Cardiac fibroblast (primary cell): ENCODE results near the gene PHPT1.
A peak's percentile ranks its signal among the peaks of the same experiment; 100 is the strongest.

Source experiments
- DNase-seq, 2 donors: peaks; one replicate each; pipeline versions ENCODE4 v3.0.0 to v3.0.0-alpha.2; 2010; ENCODE audit warnings: low read depth in 2 of 2
- H3K4me3 ChIP-seq, 2 donors: replicated peaks in 1 of 2; 1 replicate in 1 of 2; 2 replicates in 1 of 2; pipeline ENCODE4 v1.5.1; 2011; ENCODE audit warnings: low read depth in 2 of 2, low read length in 2 of 2, mild to moderate bottlenecking in 2 of 2, moderate library complexity in 1 of 2
- TF ChIP-seq, protein P1 (sequence below): IDR thresholded peaks from one replicate; pipeline ENCODE4 v1.5.1; 2011; ENCODE audit warnings: low read depth, mild to moderate bottlenecking, low read length, inconsistent platforms

The PHPT1 gene

DNA sequence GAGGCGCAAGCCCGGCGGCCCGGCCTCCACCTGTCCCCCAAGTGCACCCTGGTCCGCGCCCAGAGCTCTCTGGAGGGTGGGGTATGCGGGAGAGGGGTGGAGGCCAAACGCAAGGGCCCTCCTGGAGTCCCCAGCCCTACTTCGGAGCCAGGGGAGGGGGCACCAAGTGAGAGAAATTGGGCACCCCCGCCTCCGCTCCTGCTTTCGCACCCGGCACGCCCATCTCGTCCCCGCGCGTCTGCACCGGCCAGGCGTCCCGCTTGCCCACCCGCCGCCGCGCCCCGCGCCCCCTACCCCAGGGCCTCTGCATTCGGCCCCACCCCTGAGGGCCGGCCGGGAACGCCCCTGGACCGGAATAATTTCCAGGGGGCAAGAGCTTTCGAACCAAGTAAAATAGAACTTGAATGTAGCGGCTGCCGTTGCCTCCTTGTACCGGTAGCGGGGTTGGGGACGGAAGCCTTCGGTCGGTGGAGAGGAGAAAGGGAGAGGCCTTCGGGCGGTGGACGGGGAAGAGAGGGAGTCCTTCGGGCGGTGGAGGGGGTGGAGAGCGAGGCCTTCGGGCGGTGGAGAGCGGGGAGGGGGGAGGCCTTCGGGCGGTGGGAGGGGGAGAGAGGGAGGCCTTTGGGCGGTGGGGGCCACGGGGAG lies 694 bp upstream of the PHPT1 start:
- no peak for DNase-seq
- TF ChIP-seq, protein P1, sequence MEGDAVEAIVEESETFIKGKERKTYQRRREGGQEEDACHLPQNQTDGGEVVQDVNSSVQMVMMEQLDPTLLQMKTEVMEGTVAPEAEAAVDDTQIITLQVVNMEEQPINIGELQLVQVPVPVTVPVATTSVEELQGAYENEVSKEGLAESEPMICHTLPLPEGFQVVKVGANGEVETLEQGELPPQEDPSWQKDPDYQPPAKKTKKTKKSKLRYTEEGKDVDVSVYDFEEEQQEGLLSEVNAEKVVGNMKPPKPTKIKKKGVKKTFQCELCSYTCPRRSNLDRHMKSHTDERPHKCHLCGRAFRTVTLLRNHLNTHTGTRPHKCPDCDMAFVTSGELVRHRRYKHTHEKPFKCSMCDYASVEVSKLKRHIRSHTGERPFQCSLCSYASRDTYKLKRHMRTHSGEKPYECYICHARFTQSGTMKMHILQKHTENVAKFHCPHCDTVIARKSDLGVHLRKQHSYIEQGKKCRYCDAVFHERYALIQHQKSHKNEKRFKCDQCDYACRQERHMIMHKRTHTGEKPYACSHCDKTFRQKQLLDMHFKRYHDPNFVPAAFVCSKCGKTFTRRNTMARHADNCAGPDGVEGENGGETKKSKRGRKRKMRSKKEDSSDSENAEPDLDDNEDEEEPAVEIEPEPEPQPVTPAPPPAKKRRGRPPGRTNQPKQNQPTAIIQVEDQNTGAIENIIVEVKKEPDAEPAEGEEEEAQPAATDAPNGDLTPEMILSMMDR = no peak
- peak overlapping the region; percentile 76 to 84 for H3K4me3 ChIP-seq

DNA sequence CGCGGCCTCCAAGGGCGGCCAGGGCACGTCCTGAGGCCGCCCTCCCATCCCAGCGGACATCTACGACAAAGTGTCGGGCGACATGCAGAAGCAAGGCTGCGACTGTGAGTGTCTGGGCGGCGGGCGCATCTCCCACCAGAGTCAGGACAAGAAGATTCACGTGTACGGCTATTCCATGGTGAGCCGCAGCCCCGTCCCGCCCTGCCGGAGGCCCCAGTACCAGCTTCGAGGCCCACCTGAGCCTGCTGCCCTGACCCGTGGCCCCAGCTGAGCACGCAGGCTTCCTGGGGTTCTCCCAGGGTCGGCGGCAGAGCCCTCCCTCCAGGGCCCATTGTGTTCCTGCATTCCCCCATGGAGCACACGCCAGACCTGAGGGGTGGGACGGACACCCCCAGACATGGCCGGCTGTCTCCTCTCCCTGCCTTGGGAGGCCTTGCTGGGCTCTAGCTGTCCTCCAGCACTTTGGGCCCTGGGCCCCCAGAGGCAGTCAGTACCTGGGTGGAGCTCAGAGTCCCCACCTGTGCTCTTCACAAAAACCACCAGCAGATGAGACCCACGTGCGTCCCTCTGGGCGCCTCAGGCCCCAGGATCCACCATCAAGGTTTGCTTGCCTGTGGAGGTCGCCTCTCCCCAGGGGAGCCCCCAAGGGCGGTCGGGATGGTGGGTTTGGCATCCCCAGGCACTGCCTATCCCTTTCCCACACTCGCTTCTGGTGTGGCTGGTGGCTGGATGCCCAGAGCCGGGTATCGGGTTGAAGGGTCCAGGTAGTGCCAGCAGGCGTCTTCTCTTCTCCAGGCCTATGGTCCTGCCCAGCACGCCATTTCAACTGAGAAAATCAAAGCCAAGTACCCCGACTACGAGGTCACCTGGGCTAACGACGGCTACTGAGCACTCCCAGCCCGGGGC lies 1.0 kb downstream of the PHPT1 start:
- TF ChIP-seq, protein P1 = no peak
- no peak for DNase-seq
- H3K4me3 ChIP-seq = peak overlapping the region; percentile 76 to 84

DNA sequence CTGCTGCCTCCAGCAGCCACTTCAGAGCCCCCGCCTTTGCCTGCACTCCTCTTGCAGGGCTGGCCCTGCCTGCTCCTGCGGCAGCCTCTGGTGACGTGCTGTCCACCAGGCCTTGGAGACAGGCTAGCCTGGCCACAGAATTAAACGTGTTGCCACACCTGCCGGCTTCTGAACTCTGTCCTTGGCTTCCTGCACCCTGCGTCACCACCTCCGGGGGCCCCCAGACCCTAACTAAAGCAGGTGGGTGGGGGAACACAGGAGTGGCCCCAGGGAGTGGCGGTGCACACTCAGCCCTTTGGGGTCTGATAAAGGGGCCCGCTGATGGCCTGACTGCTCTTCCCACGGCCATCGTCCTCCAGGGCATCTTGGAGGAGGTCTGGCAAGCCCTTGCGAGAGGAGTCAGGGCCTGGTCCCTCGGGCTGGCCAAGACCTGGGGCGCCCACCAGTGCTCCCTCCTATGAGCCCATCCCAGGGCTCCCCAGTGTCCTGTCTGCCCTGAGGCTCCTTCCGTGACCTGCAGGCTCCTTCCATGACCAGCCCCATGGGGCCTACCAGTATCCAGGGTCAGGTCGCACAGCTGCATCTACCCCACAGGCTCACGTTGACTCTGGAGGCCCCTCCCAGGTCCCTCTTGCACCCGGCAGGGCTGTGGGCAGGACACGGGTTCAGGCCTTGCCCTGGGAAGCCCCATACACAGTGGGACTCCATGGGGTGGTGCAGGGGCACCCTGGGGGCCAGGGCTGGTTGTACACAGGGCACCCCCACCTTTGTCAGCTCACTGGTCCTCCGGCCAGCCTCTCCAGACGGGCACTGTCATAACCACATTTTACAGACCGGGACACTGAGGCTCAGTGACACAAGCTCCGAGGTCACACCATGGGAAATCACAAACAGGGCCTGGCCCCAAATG lies 1.9 kb downstream of the PHPT1 start:
- DNase-seq = no peak
- no peak overlapping the region for H3K4me3 ChIP-seq
- TF ChIP-seq, protein P1 = no peak

- no peak within 1 kb of the TSS for H3K4me3 ChIP-seq
- DNase-seq = no peak
- TF ChIP-seq, protein P1 = no peak
These were observed 2.9 kb downstream of the PHPT1 start, which contains the start of gene MAMDC4 for GRCh38 chr9:136851941-136852663. Gene MAMDC4, plus strand, starts transcription at chr9:136852346. Its CDS starts 71 bp downstream, at chr9:136852417.

DNA sequence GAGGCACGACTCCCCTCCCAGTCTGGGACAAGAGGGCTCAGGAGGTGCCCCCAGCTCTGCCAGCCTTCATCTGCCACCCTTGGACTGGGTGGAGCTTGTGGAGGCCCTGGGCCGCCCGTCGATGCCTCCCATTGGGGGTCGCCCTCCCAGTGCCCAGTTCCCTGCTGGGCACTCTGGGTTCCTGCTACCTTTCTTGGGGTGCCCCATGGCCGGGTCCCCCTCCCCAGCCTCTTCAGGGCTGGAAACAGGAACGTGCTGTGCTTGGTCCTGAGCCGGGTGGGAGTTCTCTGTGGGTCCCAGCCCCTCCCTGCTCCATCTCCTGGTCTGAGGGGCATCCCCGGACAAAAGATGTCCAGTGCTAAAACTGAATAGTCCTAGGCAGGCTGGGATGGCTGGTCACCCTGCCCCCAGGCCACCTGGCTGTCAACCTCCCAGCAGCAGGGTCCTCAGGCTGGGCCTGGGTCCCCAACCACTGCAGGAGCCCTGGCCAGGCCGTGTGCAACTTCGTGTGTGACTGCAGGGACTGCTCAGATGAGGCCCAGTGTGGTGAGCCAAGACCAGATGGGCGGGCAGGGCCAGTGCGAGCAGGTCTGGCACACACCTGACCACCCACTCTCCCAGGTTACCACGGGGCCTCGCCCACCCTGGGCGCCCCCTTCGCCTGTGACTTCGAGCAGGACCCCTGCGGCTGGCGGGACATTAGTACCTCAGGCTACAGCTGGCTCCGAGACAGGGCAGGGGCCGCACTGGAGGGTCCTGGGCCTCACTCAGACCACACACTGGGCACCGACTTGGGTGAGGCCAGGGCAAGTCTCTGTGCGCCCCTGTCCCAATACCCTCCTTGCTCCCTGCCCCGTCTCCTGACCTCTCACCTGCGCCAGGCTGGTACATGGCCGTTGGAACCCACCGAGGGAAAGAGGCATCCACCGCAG lies 3.7 kb downstream of the PHPT1 start:
- TF ChIP-seq, protein P1 = no peak
- H3K4me3 ChIP-seq = no peak overlapping the region
- no peak for DNase-seq
